NCI-H1436 (cell line): ENCODE measurements around the gene URI1.

Experiments used
- DNase-seq: peaks from one replicate; lab custom pipeline; 2025; lab: John Stamatoyannopoulos, UW

The URI1 gene

GRCh38 chr19:30056580-30056979 lies 114.5 kb downstream of the URI1 start:
- DNase-seq = no peak

GRCh38 chr19:30059741-30060457 lies 117.9 kb downstream of the URI1 start:
- no peak for DNase-seq

GRCh38 chr19:30060531-30061222 lies 118.6 kb downstream of the URI1 start:
- no peak for DNase-seq

- no peak for DNase-seq
Observed at GRCh38 chr19:30061223-30062064, 119.4 kb downstream of the URI1 start.

GRCh38 chr19:30062065-30062906 lies 120.2 kb downstream of the URI1 start:
- DNase-seq = no peak

GRCh38 chr19:30062907-30063649 lies 121.0 kb downstream of the URI1 start:
- no peak for DNase-seq

- DNase-seq = no peak
Observed at GRCh38 chr19:30063650-30064347, 121.8 kb downstream of the URI1 start.

- DNase-seq = no peak
Observed at GRCh38 chr19:30064348-30064699, 122.3 kb downstream of the URI1 start.

GRCh38 chr19:30064771-30065494 lies 122.9 kb downstream of the URI1 start:
- DNase-seq = no peak

GRCh38 chr19:30065680-30066606 lies 123.9 kb downstream of the URI1 start:
- DNase-seq = no peak
